GM12878 (cell line): ENCODE measurements around the gene MYOD1. TPM values are rescaled to one million over a fixed set of nuclear protein-coding genes. Genes with fewer than 3 reads are reported as not detected.

Experiments
- ATAC-seq: fragments of 200-7000 bp; cut with Tn5 transposase; 3 replicates; pipeline ENCODE4 v1.9.1; 2020; ENCODE audit warnings: mild to moderate bottlenecking, moderate library complexity
- BruUV-seq: library from RNA; stranded (reverse); fragments of 400-500 nt; replicated peaks from 2 replicates; lab custom pipeline; 2021; lab: Mats Ljungman, UMichigan
- CTCF ChIA-PET: fragments of 300-600 bp; sonication (Branson Sonifier 250); formaldehyde crosslinking; extraction: SDS; loops from one replicate; lab custom pipeline; 2021; ENCODE audit warnings: inconsistent platforms; lab: Yijun Ruan, JAX
- POLR2A ChIA-PET: fragments of 350-600 bp; formaldehyde crosslinking; extraction: SDS; loops from one replicate; lab custom pipeline; 2021; ENCODE audit warnings: inconsistent platforms; lab: Charles Lee
- RAD21 ChIA-PET: fragments of 300-600 bp; sonication (Branson Sonifier 250); formaldehyde crosslinking; loops from one replicate; lab custom pipeline; 2023; ENCODE audit warnings: antibody characterized with exemption; ENCODE audit not compliant: unreplicated experiment; lab: Charles Lee
- SMC1A ChIA-PET: fragments of 300-600 bp; sonication (Branson Sonifier 250); formaldehyde crosslinking; loops from one replicate; lab custom pipeline; 2023; ENCODE audit not compliant: unreplicated experiment, uncharacterized antibody; lab: Charles Lee
- DNase-seq: peaks from one replicate; pipeline ENCODE4 v3.0.0-alpha.2; 2011; ENCODE audit warnings: low read depth, low spot score
- FAIRE-seq: peaks from 3 replicates; lab custom pipeline; 2011; peaks lifted over from hg19 to GRCh38; lab: Jason Lieb, UNC
- H2AFZ ChIP-seq: 2 replicates; pipeline ENCODE4 v1.6.0; 2011; ENCODE audit warnings: low read depth, low read length, control low read depth; ENCODE audit not compliant: control insufficient read depth
- H3K27ac ChIP-seq: 2 replicates; pipeline ENCODE4 v1.5.1; 2011; ENCODE audit warnings: control low read depth; ENCODE audit not compliant: control insufficient read depth, insufficient read depth
- H3K27me3 ChIP-seq, 2 experiments: replicated peaks in 1 of 2; 2 replicates each; pipeline versions ENCODE4 v1.6.0 to v1.6.1; 2011; ENCODE audit warnings: low read length in 1 of 2; ENCODE audit not compliant: control insufficient read depth in 2 of 2, insufficient read depth in 2 of 2
- H3K36me3 ChIP-seq, 2 experiments: 2 replicates each; pipeline ENCODE4 v1.5.1; 2011; ENCODE audit warnings: low read length in 1 of 2; ENCODE audit not compliant: control insufficient read depth in 2 of 2, insufficient read depth in 2 of 2
- H3K4me1 ChIP-seq: 2 replicates; pipeline ENCODE4 v1.6.1; 2011; ENCODE audit warnings: mild to moderate bottlenecking, low read length, moderate library complexity, mixed read lengths; ENCODE audit not compliant: control insufficient read depth, insufficient read depth
- H3K4me2 ChIP-seq: 2 replicates; pipeline ENCODE4 v1.6.0; 2011; ENCODE audit warnings: control low read depth; ENCODE audit not compliant: control insufficient read depth, insufficient read depth
- H3K4me3 ChIP-seq: fragments of 200-600 bp; sonication (generic); 2 replicates; pipeline ENCODE4 v1.5.1; 2016
- H3K79me2 ChIP-seq: 2 replicates; pipeline ENCODE4 v1.6.0; 2011; ENCODE audit warnings: low read length; ENCODE audit not compliant: control insufficient read depth, insufficient read depth
- H3K9ac ChIP-seq: 2 replicates; pipeline ENCODE4 v1.8.0; 2011; ENCODE audit warnings: low read length, control low read depth, mixed read lengths; ENCODE audit not compliant: control insufficient read depth, insufficient read depth
- H3K9me3 ChIP-seq: replicated peaks from 3 replicates; pipeline ENCODE4 v1.5.1; 2011; ENCODE audit warnings: mild to moderate bottlenecking, low read length; ENCODE audit not compliant: control insufficient read depth, insufficient read depth
- H4K20me1 ChIP-seq: 2 replicates; pipeline ENCODE4 v1.6.0; 2011; ENCODE audit not compliant: control insufficient read depth, insufficient read depth
- BCL3 ChIP-seq: IDR thresholded peaks from 2 replicates; pipeline ENCODE4 v1.6.1; 2011; ENCODE audit warnings: borderline replicate concordance, low read depth, mild to moderate bottlenecking, moderate library complexity, low read length; ENCODE audit not compliant: insufficient read depth, poor library complexity, severe bottlenecking
- BCLAF1 ChIP-seq: fragments of 450-650 bp; IDR thresholded peaks from 2 replicates; pipeline ENCODE4 v1.6.1; 2017; ENCODE audit warnings: antibody characterized with exemption, mild to moderate bottlenecking, moderate library complexity
- CEBPB ChIP-seq, 2 experiments: fragments of 150-350 bp in 1 of 2; IDR thresholded peaks; 2 replicates each; pipeline ENCODE4 v1.6.1; 2012 to 2014; ENCODE audit warnings: low read depth in 2 of 2, low read length in 2 of 2, borderline replicate concordance in 1 of 2, inconsistent platforms in 1 of 2
- E2F4 ChIP-seq: IDR thresholded peaks from 2 replicates; pipeline ENCODE4 v1.6.1; 2012; ENCODE audit warnings: low read depth, low read length, improper control_type of control experiment
- FOS ChIP-seq: IDR thresholded peaks from 3 replicates; pipeline ENCODE4 v1.6.1; 2011; ENCODE audit warnings: borderline replicate concordance; ENCODE audit not compliant: insufficient read length; ENCODE audit errors: extremely low read depth
- IRF4 ChIP-seq: IDR thresholded peaks from 2 replicates; pipeline ENCODE4 v1.6.1; 2011; ENCODE audit warnings: low read depth, low read length
- KAT2A ChIP-seq: conservative IDR thresholded peaks from 2 replicates; pipeline ENCODE4 v1.6.1; 2011; ENCODE audit warnings: low read depth, low read length; ENCODE audit not compliant: control insufficient read depth
- NFIC ChIP-seq: IDR thresholded peaks from 2 replicates; pipeline ENCODE4 v1.6.1; 2012; ENCODE audit warnings: low read depth, mild to moderate bottlenecking, inconsistent platforms, low read length, moderate library complexity
- POLR2AphosphoS5 ChIP-seq: IDR thresholded peaks from 2 replicates; pipeline ENCODE4 v1.6.1; 2011; ENCODE audit warnings: mild to moderate bottlenecking, low read length, inconsistent platforms
- STAT1 ChIP-seq: fragments of 450-650 bp; conservative IDR thresholded peaks from 2 replicates; pipeline ENCODE4 v1.6.1; 2014; ENCODE audit warnings: antibody characterized with exemption, mild to moderate bottlenecking
- SUPT20H ChIP-seq: IDR thresholded peaks from 2 replicates; pipeline ENCODE4 v1.6.1; 2011; ENCODE audit warnings: low read depth, mild to moderate bottlenecking, low read length, moderate library complexity, borderline replicate concordance; ENCODE audit not compliant: control insufficient read depth
- SUZ12 ChIP-seq: fragments of 200-600 bp; sonication (generic); IDR thresholded peaks from one replicate; pipeline ENCODE4 v1.6.1; 2018; ENCODE audit warnings: antibody characterized with exemption, mild to moderate bottlenecking; ENCODE audit not compliant: unreplicated experiment
- WRNIP1 ChIP-seq: IDR thresholded peaks from 2 replicates; pipeline ENCODE4 v1.6.1; 2011; ENCODE audit warnings: low read depth, low read length, improper control_type of control experiment, borderline replicate concordance
- YBX1 ChIP-seq: fragments of 450-650 bp; IDR thresholded peaks from 2 replicates; pipeline ENCODE4 v1.6.1; 2016; ENCODE audit warnings: antibody characterized with exemption
- ZBTB33 ChIP-seq: fragments of 450-650 bp; IDR thresholded peaks from 2 replicates; pipeline ENCODE4 v1.6.1; 2017; ENCODE audit warnings: mild to moderate bottlenecking
- ZNF24 ChIP-seq: fragments of 450-650 bp; IDR thresholded peaks from 2 replicates; pipeline ENCODE4 v1.6.1; 2017; ENCODE audit warnings: antibody characterized with exemption, mild to moderate bottlenecking
- WGBS: methylation state at CpG from one replicate; pipeline ENCODE4 v1.1.6; 2016; ENCODE audit warnings: low lambda C conversion rate; ENCODE audit not compliant: insufficient replicate concordance, insufficient coverage; ENCODE audit errors: missing lambda C conversion rate; 5-methylcytosine and 5-hydroxymethylcytosine counted together
- in situ Hi-C: fragments of 300-500 bp; cut with MboI; formaldehyde crosslinking; loops from 9 replicates; pipeline ENCODE4 v1.14.3; 2018; ENCODE audit warnings: mixed read lengths
- intact Hi-C: fragments of 100-400 bp; cut with micrococcal nuclease; formaldehyde crosslinking; loops from one replicate; pipeline ENCODE4 v1.14.2; 2022; ENCODE audit not compliant: unreplicated experiment
- polyA plus RNA-seq, 11 experiments: library from polyadenylated mRNA; depleted of rRNA in 4 of 11; unstranded in 6 of 11; stranded (reverse) in 5 of 11; fragments of >200 nt; fragmentation: Nextera tagmentation in 4 of 11; fragmentation: Illumina TruSeq in 1 of 11; extraction: Ambion mirVana in 4 of 11; extraction: Trizol in 1 of 11; gene quantifications; 1 replicate in 1 of 11; 2 replicates in 10 of 11; pipeline versions ENCODE4 v1.2.1 to v1.2.3, GENCODE V29; 2011 to 2016; ENCODE audit warnings: inconsistent platforms in 2 of 11, missing spikeins in 2 of 11, low read depth in 1 of 11
- total RNA-seq, 4 experiments: library from RNA; depleted of rRNA in 3 of 4; stranded (reverse); fragments of >200 nt in 3 of 4; fragmentation: Illumina TruSeq in 1 of 4; extraction: Trizol in 1 of 4; gene quantifications; 2 replicates each; pipeline versions ENCODE4 v1.2.1 to v1.2.3, GENCODE V29; 2013 to 2021

Gene MYOD1
- total and polyA plus RNA-seq, 10 of the 15 experiments (the other 5 are each of a cell fraction or from before 2014, with no cell fraction given), result not detected

GRCh38 chr11:17714870-17715269, 4.5 kb upstream of the MYOD1 start (continued):
- TF ChIP-seq POLR2AphosphoS5 (no peak), CEBPB (IDR thresholded peaks at IDR 0.05; ENCODE audit: borderline replicate concordance in 1 of 2, low read depth in 2 of 2, low read length in 2 of 2) (no peak), STAT1 (no peak), BCLAF1 (no peak), YBX1 (no peak), SUZ12 (no peak), NFIC (no peak)

- no peaks in the 10 kb centered on the region for H3K4me1 ChIP-seq
- WGBS, result 25% methylated on average over 2 of the region's 2 CpGs
- FAIRE-seq, result no peak
- H3K9me3 ChIP-seq, result no peaks in the 10 kb centered on the region
- no peak overlapping the region for H3K27ac ChIP-seq
- H3K79me2 ChIP-seq, result no peaks in the 10 kb centered on the region
- ChIA-PET POLR2A (no interaction called here), SMC1A (interaction anchor here (1.0 kb wide), 1 partner anchor 14 kb away, joined by 3 read pairs; no protein-coding TSS in a partner anchor), CTCF (interaction anchor here (1.6 kb wide), 1 partner anchor 14 kb away, joined by 7 read pairs; no protein-coding TSS in a partner anchor), RAD21 (no interaction called here)
- no peak overlapping the region for H2AFZ ChIP-seq
- ATAC-seq, result no peak
- no peak overlapping the region for H3K4me3 ChIP-seq
- no TSS peak for BruUV-seq
- H3K36me3 ChIP-seq, result no peaks in the 10 kb centered on the region
- no peak overlapping the region for H3K4me2 ChIP-seq
- H3K9ac ChIP-seq, result no peak overlapping the region
- peaks cover 5% of the 10 kb centered on the region in 2 experiments; a peak in 3 of 4 replicates for H3K27me3 ChIP-seq
- no peak for DNase-seq
- intact Hi-C loops (no loop called here), in situ Hi-C loops (no loop called here)
- H4K20me1 ChIP-seq, result no peaks in the 10 kb centered on the region
- TF ChIP-seq ZBTB33, result no peak
- no peak for TF ChIP-seq SUPT20H
- TF ChIP-seq BCL3, result no peak
- TF ChIP-seq KAT2A, result no peak
- no peak for TF ChIP-seq WRNIP1
- TF ChIP-seq ZNF24, result no peak
- no peak for TF ChIP-seq E2F4
- TF ChIP-seq IRF4, result no peak
- no peak for TF ChIP-seq FOS
Measured at GRCh38 chr11:17716807-17717206, 2.6 kb upstream of the MYOD1 start.
